HG02938 (cell line): ENCODE results near the gene NT5DC1.
"Not testable (repeated sequence)": the region's sequence is repeated elsewhere in the genome, so short reads cannot be mapped to it uniquely, and the experiment has no call there.

ENCODE experiments used
- ATAC-seq: cut with Tn5 transposase; IDR thresholded peaks from one replicate; pipeline ENCODE4 v1.9.1; 2021; ENCODE audit warnings: mild to moderate bottlenecking, moderate library complexity; ENCODE audit not compliant: unreplicated experiment

NT5DC1 gene

GRCh38 chr6:116268589-116269293 is 168.1 kb downstream of the NT5DC1 start:
- peak; percentile 83 for ATAC-seq

- no peak for ATAC-seq
Observed at GRCh38 chr6:116271149-116271708, 170.6 kb downstream of the NT5DC1 start.

DNA sequence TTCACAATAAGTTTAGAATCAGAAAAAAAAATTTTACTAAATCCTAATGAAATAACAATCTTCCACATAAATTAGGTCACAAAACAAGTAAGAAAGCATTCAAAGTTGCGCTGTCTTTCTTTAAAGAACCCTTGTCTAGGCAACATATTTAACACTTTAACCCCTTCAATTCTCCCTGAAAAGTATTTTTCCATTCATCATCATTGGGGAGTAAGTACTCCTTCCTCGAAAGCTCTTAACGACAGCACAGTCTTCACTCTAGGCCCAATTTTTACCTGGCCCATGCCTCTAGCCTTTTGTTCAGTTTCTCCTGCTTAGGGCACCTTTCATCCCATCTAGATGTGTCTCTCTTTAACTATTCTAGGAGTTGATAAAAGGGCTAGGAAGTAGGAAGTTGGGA is 176.5 kb downstream of the NT5DC1 start:
- no peak for ATAC-seq

DNA sequence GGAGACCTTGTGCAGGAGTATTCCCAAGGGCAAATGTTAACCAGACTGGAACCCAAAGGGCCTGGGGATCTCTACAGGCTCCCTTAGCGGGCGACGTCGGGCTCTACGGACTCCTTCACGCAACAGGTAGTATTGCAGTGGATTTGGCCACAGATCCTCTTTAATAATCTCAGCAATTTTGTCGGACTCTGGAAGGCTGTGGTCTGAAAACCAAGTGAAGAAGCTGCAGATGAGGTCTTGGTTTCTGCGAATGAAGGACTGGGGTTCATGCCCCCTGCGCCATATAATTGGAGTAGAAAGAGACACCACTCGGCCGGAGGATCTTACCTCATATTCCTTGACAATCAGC is 177.8 kb downstream of the NT5DC1 start:
- no peak for ATAC-seq

- no peak for ATAC-seq
Observed at GRCh38 chr6:116278854-116279231, 178.2 kb downstream of the NT5DC1 start.

DNA sequence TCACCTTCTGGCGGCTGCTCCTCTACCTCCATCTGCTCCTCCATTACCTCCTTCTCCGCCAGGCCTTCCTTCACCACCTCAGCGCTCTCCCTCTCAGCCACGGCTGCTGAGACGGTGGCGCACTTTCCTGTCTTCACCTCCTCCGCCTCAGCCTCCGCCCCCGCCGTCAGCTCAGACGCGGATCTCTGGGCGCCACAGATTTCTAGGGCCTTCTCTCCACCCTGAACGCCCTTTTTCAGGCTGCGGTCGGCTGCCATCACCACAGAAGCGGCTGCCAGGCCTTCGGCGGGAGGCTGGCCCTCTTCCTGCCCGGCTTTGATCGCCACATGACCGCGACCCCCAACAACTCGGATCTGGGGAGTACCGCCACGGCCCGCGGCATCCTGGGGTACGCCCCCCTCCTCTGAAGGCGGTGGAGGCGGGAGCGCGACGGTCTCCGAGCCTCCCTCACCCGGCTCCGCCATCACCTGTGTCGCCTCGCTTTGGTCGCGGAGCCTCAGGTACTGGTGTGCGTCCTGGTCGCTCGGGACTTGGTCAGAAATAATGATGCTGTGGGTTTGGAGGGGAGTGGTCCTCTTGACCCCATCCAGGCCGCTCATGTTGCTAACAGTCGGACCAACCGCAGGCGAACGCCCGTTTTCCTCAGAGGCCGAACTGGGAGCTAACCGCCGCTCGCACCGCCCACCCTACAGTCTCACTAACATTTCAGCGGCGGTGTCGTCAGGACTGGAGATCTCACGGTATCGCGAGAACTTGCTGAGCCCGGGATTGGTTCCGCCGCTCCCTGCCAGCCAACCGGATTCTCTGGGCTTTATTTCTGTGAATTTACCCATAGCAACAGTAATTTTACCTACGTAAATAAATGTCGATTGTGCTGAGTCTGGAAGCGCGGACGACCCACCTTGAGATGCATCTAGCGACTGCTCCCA is 178.8 kb downstream of the NT5DC1 start, which contains the start of gene TSPYL1:
Gene TSPYL1, minus strand, starts transcription at position 699 of the 929 bp plus-strand sequence. Its CDS starts 100 bp downstream, at position 599.
- ATAC-seq: peak; percentile 93

DNA sequence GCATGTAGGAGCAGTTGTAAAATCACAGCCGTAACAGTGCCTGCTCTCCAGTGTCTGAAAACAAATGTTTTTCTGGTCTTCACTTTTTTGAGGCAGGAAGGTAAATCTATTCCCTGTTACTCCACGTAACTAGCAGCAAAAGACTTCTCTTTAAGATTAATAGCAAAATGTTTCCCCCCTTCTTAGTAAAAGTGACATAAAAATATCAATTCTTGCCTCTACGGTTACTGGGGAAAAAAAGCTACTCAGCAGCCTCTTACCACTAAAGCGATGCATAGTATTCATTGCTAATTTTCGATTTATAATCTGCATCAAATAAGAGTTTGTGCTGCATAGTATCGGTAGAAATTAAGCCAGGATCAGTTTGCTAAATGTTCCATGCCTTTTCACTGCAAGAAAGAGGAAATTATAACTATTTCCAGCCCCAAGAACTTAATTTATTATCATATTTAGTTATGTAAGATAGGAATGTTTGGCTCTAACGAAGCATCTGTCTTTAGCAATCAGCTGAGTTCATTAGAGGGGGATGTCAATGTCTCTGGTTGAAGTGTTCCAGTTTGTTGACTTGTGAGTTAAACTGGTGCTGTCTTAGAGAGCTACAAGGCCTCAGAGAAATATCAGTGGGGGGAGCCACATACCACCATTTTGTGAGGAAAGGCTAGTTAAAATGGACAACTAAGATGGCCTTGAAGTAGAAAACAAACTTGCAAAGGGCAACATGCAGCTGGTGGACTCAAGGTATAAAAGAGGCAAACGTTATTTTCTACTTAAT is 179.7 kb downstream of the NT5DC1 start:
- ATAC-seq: no peak

DNA sequence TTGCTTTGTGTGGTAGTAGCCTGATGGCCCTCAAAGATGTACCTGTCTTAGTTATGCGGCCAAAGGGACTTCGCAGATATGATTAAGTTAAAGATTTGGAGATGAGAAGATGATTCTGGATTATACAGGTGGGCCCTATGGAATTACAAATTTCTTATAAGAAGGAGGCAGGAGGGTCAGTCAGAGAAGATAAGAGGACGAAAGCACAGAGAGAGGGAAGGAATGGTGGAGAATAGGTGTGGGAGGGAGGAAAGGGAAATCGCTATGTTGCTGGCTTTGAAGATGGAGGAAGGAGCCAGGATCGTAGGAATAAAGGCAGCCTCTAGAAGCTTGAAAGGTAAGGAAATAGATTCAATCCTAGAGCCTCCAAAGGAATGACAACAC is 180.3 kb downstream of the NT5DC1 start:
- ATAC-seq: no peak

DNA sequence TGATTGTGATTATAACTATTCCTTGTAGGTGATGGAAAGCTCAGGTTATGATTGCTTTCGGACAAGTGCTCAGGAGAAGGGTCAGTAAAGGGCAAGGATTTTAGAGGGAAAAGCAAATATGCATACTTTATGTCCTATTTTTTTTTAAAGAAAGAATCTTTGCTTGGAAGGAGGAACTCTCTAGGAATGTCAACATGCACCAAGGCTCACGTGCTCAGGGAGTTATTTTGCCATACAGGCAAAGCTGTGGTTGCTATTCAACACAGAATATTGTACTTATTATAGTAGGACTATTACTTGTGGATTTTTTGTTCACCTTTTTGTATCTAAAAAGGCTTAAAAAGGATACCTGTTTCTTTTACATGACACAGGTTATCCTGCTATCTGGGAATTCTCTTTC is 182.0 kb downstream of the NT5DC1 start:
- ATAC-seq: no peak

DNA sequence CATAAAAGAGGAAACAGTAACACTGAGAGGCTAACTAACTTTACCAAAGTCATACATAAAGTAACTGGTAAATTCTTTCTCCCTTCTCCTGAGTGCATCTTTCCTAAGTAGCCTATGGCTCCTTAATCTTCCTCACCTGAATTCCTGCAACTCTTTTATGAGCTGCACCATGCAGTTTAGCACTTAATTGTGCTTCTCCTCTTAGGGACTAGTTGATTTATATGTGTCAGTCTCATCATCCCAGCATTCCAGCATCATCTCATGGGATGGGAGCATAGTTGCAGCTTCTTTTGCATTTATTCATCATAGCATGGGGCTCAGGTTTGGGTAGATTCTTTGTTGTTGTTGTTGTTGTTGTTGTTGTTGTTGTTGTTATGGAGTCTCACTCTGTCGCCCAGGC is 182.5 kb downstream of the NT5DC1 start:
- ATAC-seq: no peak

DNA sequence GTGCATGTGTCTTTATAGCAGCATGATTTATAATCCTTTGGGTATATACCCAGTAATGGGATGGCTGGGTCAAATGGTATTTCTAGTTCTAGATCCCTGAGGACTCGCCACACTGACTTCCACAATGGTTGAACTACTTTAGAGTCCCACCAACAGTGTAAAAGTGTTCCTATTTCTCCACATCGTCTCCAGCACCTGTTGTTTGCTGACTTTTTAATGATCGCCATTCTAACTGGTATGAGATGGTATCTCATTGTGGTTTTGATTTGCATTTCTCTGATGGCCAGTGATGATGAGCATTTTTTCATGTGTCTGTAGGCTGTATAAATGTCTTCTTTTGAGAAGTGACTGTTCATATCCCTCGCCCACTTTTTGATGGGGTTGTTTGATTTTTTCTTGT is 184.3 kb downstream of the NT5DC1 start:
- ATAC-seq: not testable (repeated sequence)

GRCh38 chr6:116286773-116287358 is 186.2 kb downstream of the NT5DC1 start:
- no peak for ATAC-seq

DNA sequence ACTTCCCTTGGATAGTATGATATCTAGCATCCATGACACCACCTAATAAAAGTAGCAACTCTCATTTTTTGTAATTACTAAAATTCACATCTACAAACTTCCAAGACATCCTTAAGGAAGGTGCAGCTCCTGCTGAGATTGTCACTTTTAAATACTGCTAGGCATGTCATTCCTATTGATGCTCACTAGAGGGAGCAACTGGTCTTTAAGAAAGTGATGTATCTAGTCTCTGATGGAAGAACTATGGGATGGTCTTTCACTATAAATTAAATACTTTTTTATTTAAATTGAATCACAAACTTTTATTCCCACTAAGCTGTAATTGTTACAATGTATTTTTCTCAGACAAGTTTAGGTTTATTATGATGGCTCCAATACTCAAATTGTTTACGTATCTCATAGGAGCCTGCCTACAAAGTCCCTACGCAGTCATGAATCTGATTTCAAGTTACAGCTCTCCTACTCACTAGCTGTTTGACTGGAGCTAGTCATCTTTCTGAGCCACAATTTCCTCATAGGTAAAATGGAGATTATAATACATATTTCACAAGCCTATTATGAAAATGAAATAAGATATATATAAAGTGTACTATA is 187.1 kb downstream of the NT5DC1 start:
- ATAC-seq: peak; percentile 73

DNA sequence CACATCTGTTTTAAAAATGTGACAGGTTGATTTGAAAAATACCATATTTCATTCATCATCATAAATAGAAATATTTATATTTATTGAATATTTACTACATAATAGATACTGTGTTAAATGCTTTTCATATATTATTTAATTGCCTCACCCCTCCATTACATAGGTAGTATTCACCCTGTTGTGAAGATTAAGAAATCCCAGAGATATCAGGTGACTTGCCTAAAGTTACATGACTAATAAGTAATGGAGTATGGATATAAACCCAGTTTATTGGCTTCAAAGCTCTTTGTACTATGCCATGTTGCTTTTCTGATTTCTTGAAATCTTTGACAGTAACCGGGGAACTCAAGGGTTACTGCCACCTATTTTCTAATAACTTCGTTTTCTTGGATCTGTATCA is 189.2 kb downstream of the NT5DC1 start:
- ATAC-seq: no peak

- ATAC-seq: no peak
Observed at GRCh38 chr6:116290799-116291198, 190.1 kb downstream of the NT5DC1 start.

DNA sequence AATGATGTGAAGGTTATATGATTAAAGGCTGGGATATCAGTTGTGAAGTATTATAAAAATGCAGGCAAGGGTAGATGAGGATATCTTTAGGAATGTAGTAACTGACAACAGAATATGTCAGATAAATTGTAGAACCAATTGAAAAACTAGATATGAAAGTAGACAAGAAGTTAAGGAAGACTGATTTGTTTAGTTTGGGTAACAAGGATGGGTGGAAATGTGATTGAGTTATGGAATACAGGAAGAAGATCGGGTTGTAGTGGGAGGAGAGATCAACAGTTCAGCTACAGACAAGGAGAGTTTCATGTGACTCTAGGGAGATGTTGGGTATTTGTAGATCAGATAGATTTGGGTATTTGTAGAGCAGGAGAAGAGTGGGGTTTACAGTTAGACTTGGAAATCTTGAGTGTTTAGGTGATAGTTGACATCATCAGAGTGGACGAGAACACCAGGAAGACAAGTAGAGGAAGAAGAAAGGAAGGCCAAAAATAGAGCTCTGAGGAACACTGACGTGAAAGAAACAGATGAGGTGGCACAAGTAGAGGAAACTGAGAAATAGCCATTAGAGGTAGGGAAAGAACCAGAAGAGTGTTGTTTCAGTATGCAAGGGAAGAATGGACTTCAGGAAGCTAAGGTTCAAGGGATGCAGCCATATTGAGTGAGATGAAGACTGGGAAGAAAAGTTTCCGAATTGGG is 191.2 kb downstream of the NT5DC1 start:
- ATAC-seq: no peak

GRCh38 chr6:116292553-116292952 is 191.9 kb downstream of the NT5DC1 start:
- no peak for ATAC-seq

GRCh38 chr6:116298273-116298672 is 197.6 kb downstream of the NT5DC1 start:
- ATAC-seq: no peak

GRCh38 chr6:116298973-116299372 is 198.3 kb downstream of the NT5DC1 start:
- ATAC-seq: peak; percentile 59
